ENCODE results near the gene CPNE5.

- TF ChIP-seq CTCF (IDR thresholded peaks at IDR 0.05 in 8 of 11, conservative IDR thresholded peaks at IDR 0.05 in 3 of 11) (no peak), POLR2AphosphoS5 (IDR thresholded peaks at IDR 0.05) (no peak), POLR2A (IDR thresholded peaks at IDR 0.05) (no peak)
Measured at GRCh38 chr6:36729161-36729524, 110.1 kb downstream of the CPNE5 start.

All from spleen (tissue), 7 donors.